GM12878 (cell line): ENCODE measurements around the gene ZBTB44. TPM values are rescaled to one million over a fixed set of nuclear protein-coding genes. Genes with fewer than 3 reads are reported as not detected.
A peak's percentile ranks its signal among the peaks of the same experiment; 100 is the strongest.

ENCODE experiments used
- ATAC-seq: fragments of 200-7000 bp; cut with Tn5 transposase; 3 replicates; pipeline ENCODE4 v1.9.1; 2020; ENCODE audit warnings: mild to moderate bottlenecking, moderate library complexity
- BruUV-seq: library from RNA; stranded (reverse); fragments of 400-500 nt; replicated peaks from 2 replicates; lab custom pipeline; 2021; lab: Mats Ljungman, UMichigan
- CTCF ChIA-PET: fragments of 300-600 bp; sonication (Branson Sonifier 250); formaldehyde crosslinking; extraction: SDS; loops from one replicate; lab custom pipeline; 2021; ENCODE audit warnings: inconsistent platforms; lab: Yijun Ruan, JAX
- POLR2A ChIA-PET: fragments of 350-600 bp; formaldehyde crosslinking; extraction: SDS; loops from one replicate; lab custom pipeline; 2021; ENCODE audit warnings: inconsistent platforms; lab: Charles Lee
- RAD21 ChIA-PET: fragments of 300-600 bp; sonication (Branson Sonifier 250); formaldehyde crosslinking; loops from one replicate; lab custom pipeline; 2023; ENCODE audit warnings: antibody characterized with exemption; ENCODE audit not compliant: unreplicated experiment; lab: Charles Lee
- SMC1A ChIA-PET: fragments of 300-600 bp; sonication (Branson Sonifier 250); formaldehyde crosslinking; loops from one replicate; lab custom pipeline; 2023; ENCODE audit not compliant: unreplicated experiment, uncharacterized antibody; lab: Charles Lee
- DNase-seq: peaks from one replicate; pipeline ENCODE4 v3.0.0-alpha.2; 2011; ENCODE audit warnings: low read depth, low spot score
- FAIRE-seq: peaks from 3 replicates; lab custom pipeline; 2011; peaks lifted over from hg19 to GRCh38; lab: Jason Lieb, UNC
- H2AFZ ChIP-seq: 2 replicates; pipeline ENCODE4 v1.6.0; 2011; ENCODE audit warnings: low read depth, low read length, control low read depth; ENCODE audit not compliant: control insufficient read depth
- H3K27ac ChIP-seq: 2 replicates; pipeline ENCODE4 v1.5.1; 2011; ENCODE audit warnings: control low read depth; ENCODE audit not compliant: control insufficient read depth, insufficient read depth
- H3K27me3 ChIP-seq, 2 experiments: replicated peaks in 1 of 2; 2 replicates each; pipeline versions ENCODE4 v1.6.0 to v1.6.1; 2011; ENCODE audit warnings: low read length in 1 of 2; ENCODE audit not compliant: control insufficient read depth in 2 of 2, insufficient read depth in 2 of 2
- H3K36me3 ChIP-seq, 2 experiments: 2 replicates each; pipeline ENCODE4 v1.5.1; 2011; ENCODE audit warnings: low read length in 1 of 2; ENCODE audit not compliant: control insufficient read depth in 2 of 2, insufficient read depth in 2 of 2
- H3K4me1 ChIP-seq: 2 replicates; pipeline ENCODE4 v1.6.1; 2011; ENCODE audit warnings: mild to moderate bottlenecking, low read length, moderate library complexity, mixed read lengths; ENCODE audit not compliant: control insufficient read depth, insufficient read depth
- H3K4me2 ChIP-seq: 2 replicates; pipeline ENCODE4 v1.6.0; 2011; ENCODE audit warnings: control low read depth; ENCODE audit not compliant: control insufficient read depth, insufficient read depth
- H3K4me3 ChIP-seq: fragments of 200-600 bp; sonication (generic); 2 replicates; pipeline ENCODE4 v1.5.1; 2016
- H3K79me2 ChIP-seq: 2 replicates; pipeline ENCODE4 v1.6.0; 2011; ENCODE audit warnings: low read length; ENCODE audit not compliant: control insufficient read depth, insufficient read depth
- H3K9ac ChIP-seq: 2 replicates; pipeline ENCODE4 v1.8.0; 2011; ENCODE audit warnings: low read length, control low read depth, mixed read lengths; ENCODE audit not compliant: control insufficient read depth, insufficient read depth
- H3K9me3 ChIP-seq: replicated peaks from 3 replicates; pipeline ENCODE4 v1.5.1; 2011; ENCODE audit warnings: mild to moderate bottlenecking, low read length; ENCODE audit not compliant: control insufficient read depth, insufficient read depth
- H4K20me1 ChIP-seq: 2 replicates; pipeline ENCODE4 v1.6.0; 2011; ENCODE audit not compliant: control insufficient read depth, insufficient read depth
- ASH2L ChIP-seq: fragments of 300-600, 200-600 bp; sonication (generic); IDR thresholded peaks from 2 replicates; pipeline ENCODE4 v1.6.1; 2017; ENCODE audit warnings: low read depth, mild to moderate bottlenecking, borderline replicate concordance
- CEBPB ChIP-seq, 2 experiments: fragments of 150-350 bp in 1 of 2; IDR thresholded peaks; 2 replicates each; pipeline ENCODE4 v1.6.1; 2012 to 2014; ENCODE audit warnings: low read depth in 2 of 2, low read length in 2 of 2, borderline replicate concordance in 1 of 2, inconsistent platforms in 1 of 2
- EGR1 ChIP-seq, 2 experiments: IDR thresholded peaks; 1 replicate in 1 of 2; 2 replicates in 1 of 2; pipeline ENCODE4 v1.6.1; 2011 to 2012; ENCODE audit warnings: low read depth in 2 of 2, low read length in 2 of 2, borderline replicate concordance in 1 of 2, mild to moderate bottlenecking in 1 of 2, moderate library complexity in 1 of 2
- GABPA ChIP-seq: IDR thresholded peaks from 2 replicates; pipeline ENCODE4 v1.6.1; 2014; ENCODE audit warnings: antibody characterized with exemption, low read depth, mild to moderate bottlenecking, inconsistent platforms
- HDAC2 ChIP-seq: fragments of 200-600 bp; sonication (generic); IDR thresholded peaks from 2 replicates; pipeline ENCODE4 v1.6.1; 2017
- IRF4 ChIP-seq: IDR thresholded peaks from 2 replicates; pipeline ENCODE4 v1.6.1; 2011; ENCODE audit warnings: low read depth, low read length
- JUND ChIP-seq: IDR thresholded peaks from 2 replicates; pipeline ENCODE4 v1.6.1; 2012; ENCODE audit warnings: low read depth, mild to moderate bottlenecking, low read length, improper control_type of control experiment, moderate library complexity
- MEF2A ChIP-seq: IDR thresholded peaks from 2 replicates; pipeline ENCODE4 v1.6.1; 2011; ENCODE audit warnings: low read depth, mild to moderate bottlenecking, low read length, moderate library complexity; ENCODE audit not compliant: insufficient read depth
- MTA2 ChIP-seq: fragments of 450-650 bp; IDR thresholded peaks from 2 replicates; pipeline ENCODE4 v1.6.1; 2016; ENCODE audit warnings: low read depth, mild to moderate bottlenecking, moderate library complexity
- NR2C2 ChIP-seq: IDR thresholded peaks from 2 replicates; pipeline ENCODE4 v1.6.1; 2011; ENCODE audit warnings: borderline replicate concordance, low read depth; ENCODE audit not compliant: control insufficient read depth, insufficient read length
- RAD51 ChIP-seq: fragments of 450-650 bp; IDR thresholded peaks from 2 replicates; pipeline ENCODE4 v1.6.1; 2016; ENCODE audit warnings: moderate library complexity, mild to moderate bottlenecking, inconsistent platforms
- RB1 ChIP-seq: fragments of 450-650 bp; formaldehyde crosslinking; IDR thresholded peaks from 2 replicates; pipeline ENCODE4 v1.6.1; 2017; ENCODE audit warnings: mild to moderate bottlenecking, borderline replicate concordance
- SMARCA5 ChIP-seq: fragments of 450-650 bp; IDR thresholded peaks from 2 replicates; pipeline ENCODE4 v1.6.1; 2017; ENCODE audit warnings: mild to moderate bottlenecking
- TCF12 ChIP-seq: IDR thresholded peaks from 2 replicates; pipeline ENCODE4 v1.6.1; 2011; ENCODE audit warnings: low read depth, mild to moderate bottlenecking, low read length
- TCF3 ChIP-seq: IDR thresholded peaks from 2 replicates; pipeline ENCODE4 v1.6.1; 2012; ENCODE audit warnings: low read depth, mild to moderate bottlenecking, low read length, borderline replicate concordance; ENCODE audit not compliant: insufficient read depth
- ZZZ3 ChIP-seq: IDR thresholded peaks from 2 replicates; pipeline ENCODE4 v1.6.1; 2011; ENCODE audit warnings: low read depth; ENCODE audit not compliant: control insufficient read depth, insufficient read length
- WGBS: methylation state at CpG from one replicate; pipeline ENCODE4 v1.1.6; 2016; ENCODE audit warnings: low lambda C conversion rate; ENCODE audit not compliant: insufficient replicate concordance, insufficient coverage; ENCODE audit errors: missing lambda C conversion rate; 5-methylcytosine and 5-hydroxymethylcytosine counted together
- in situ Hi-C: fragments of 300-500 bp; cut with MboI; formaldehyde crosslinking; loops from 9 replicates; pipeline ENCODE4 v1.14.3; 2018; ENCODE audit warnings: mixed read lengths
- intact Hi-C: fragments of 100-400 bp; cut with micrococcal nuclease; formaldehyde crosslinking; loops from one replicate; pipeline ENCODE4 v1.14.2; 2022; ENCODE audit not compliant: unreplicated experiment
- polyA plus RNA-seq, 11 experiments: library from polyadenylated mRNA; depleted of rRNA in 4 of 11; unstranded in 6 of 11; stranded (reverse) in 5 of 11; fragments of >200 nt; fragmentation: Nextera tagmentation in 4 of 11; fragmentation: Illumina TruSeq in 1 of 11; extraction: Ambion mirVana in 4 of 11; extraction: Trizol in 1 of 11; gene quantifications; 1 replicate in 1 of 11; 2 replicates in 10 of 11; pipeline versions ENCODE4 v1.2.1 to v1.2.3, GENCODE V29; 2011 to 2016; ENCODE audit warnings: inconsistent platforms in 2 of 11, missing spikeins in 2 of 11, low read depth in 1 of 11
- total RNA-seq, 4 experiments: library from RNA; depleted of rRNA in 3 of 4; stranded (reverse); fragments of >200 nt in 3 of 4; fragmentation: Illumina TruSeq in 1 of 4; extraction: Trizol in 1 of 4; gene quantifications; 2 replicates each; pipeline versions ENCODE4 v1.2.1 to v1.2.3, GENCODE V29; 2013 to 2021
- TF ChIP-seq, protein P1 (sequence below): IDR thresholded peaks from 2 replicates; pipeline ENCODE4 v1.6.1; 2011; ENCODE audit warnings: low read depth, low read length, improper control_type of control experiment, borderline replicate concordance
- TF ChIP-seq, protein P2 (sequence below): IDR thresholded peaks from 2 replicates; pipeline ENCODE4 v1.6.1; 2011; ENCODE audit warnings: mild to moderate bottlenecking, low read depth, low read length, moderate library complexity; ENCODE audit not compliant: insufficient replicate concordance
- TF ChIP-seq, protein P3 (sequence below): fragments of 450-650 bp; IDR thresholded peaks from 2 replicates; pipeline ENCODE4 v1.6.1; 2017; ENCODE audit warnings: low read depth, mild to moderate bottlenecking, moderate library complexity
- TF ChIP-seq, protein P4 (sequence below): fragments of 450-650 bp; IDR thresholded peaks from 2 replicates; pipeline ENCODE4 v1.6.1; 2016; ENCODE audit warnings: mild to moderate bottlenecking

The ZBTB44 gene
- total and polyA plus RNA-seq, 10 of the 15 experiments (the other 5 are each of a cell fraction or from before 2014, with no cell fraction given), result 2.8 to 38.2 (median 12.2) TPM

DNA sequence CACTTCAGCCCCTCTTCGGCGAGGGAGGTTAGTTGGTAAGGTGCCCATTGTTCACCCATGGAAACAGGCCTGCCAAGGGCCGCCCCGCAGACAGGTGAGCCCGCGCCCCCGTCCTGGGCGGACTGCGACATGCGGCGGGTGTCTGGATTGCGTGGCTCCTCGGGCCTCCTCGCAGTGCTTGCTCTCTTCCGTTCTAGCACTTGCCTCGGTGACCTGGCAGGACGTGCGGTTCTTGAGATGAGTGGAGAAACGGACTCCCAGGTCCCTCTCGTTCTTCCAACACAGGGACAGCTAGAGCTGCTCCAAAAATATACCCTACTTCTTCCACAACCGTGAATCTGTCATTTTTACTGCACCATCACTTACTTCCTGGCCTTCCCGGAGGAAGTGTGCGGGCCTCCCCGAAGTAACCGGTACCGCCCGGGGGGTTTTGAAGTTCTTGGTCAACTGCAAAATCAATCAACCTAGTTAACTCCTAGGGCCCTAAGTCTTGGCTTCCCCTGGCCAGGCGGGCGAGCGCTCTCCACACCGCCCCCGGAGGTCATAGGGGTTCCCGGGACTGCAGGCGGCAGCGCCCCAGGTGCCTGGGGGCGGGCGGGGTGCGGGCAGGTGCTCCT, 745 bp upstream of the ZBTB44 start:
- H3K4me1 ChIP-seq, result peaks cover 7% of the 10 kb centered on the region; the same call in 1 of the 2 replicates
- ATAC-seq (peak; percentile 35), FAIRE-seq (no peak), DNase-seq (no peak)
- intact Hi-C loops, result no loop called here
- POLR2A ChIA-PET, result no interaction called here
- RAD21 ChIA-PET, result no interaction called here
- no peaks in the 10 kb centered on the region; the same call in 2 of the 3 replicates for H3K9me3 ChIP-seq
- H3K4me2 ChIP-seq, result peak overlapping the region; percentile 48
- peak overlapping the region; percentile 76 for H2AFZ ChIP-seq
- H3K79me2 ChIP-seq, result peaks cover 26% of the 10 kb centered on the region
- peak overlapping the region; percentile 74 for H3K4me3 ChIP-seq
- no peaks in the 10 kb centered on the region for H3K27me3 ChIP-seq
- WGBS, result under 1% methylated on average over 38 of the region's 38 CpGs
- peak overlapping the region; percentile 62 for H3K9ac ChIP-seq
- TSS peak; percentile 78 for BruUV-seq
- H3K36me3 ChIP-seq, result no peaks in the 10 kb centered on the region
- SMC1A ChIA-PET, result no interaction called here
- in situ Hi-C loops, result no loop called here
- no peaks in the 10 kb centered on the region for H4K20me1 ChIP-seq
- CTCF ChIA-PET, result no interaction called here
- peak overlapping the region; percentile 34 for H3K27ac ChIP-seq
- TF ChIP-seq MTA2 (no peak), ZZZ3 (no peak), MEF2A (no peak), EGR1 (IDR thresholded peaks at IDR 0.05; ENCODE audit: borderline replicate concordance in 1 of 2, low read depth in 2 of 2, low read length in 2 of 2) (peak in 1 of 2 experiments; percentile 61; a peak in 1 of 3 replicates), TCF3 (no peak), TCF12 (0 out of 2 replicates have a peak, but pooled peaks have one; percentile 11), ASH2L (no peak), RAD51 (no peak), RB1 (no peak), IRF4 (0 out of 2 replicates have a peak, but pooled peaks have one; percentile 6), NR2C2 (no peak), CEBPB (IDR thresholded peaks at IDR 0.05; ENCODE audit: borderline replicate concordance in 1 of 2, low read depth in 2 of 2, low read length in 2 of 2) (no peak), SMARCA5 (no peak), JUND (no peak), HDAC2 (no peak), GABPA (no peak)
- TF ChIP-seq, protein P1, sequence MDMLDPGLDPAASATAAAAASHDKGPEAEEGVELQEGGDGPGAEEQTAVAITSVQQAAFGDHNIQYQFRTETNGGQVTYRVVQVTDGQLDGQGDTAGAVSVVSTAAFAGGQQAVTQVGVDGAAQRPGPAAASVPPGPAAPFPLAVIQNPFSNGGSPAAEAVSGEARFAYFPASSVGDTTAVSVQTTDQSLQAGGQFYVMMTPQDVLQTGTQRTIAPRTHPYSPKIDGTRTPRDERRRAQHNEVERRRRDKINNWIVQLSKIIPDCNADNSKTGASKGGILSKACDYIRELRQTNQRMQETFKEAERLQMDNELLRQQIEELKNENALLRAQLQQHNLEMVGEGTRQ, result no peak
- TF ChIP-seq, protein P2, sequence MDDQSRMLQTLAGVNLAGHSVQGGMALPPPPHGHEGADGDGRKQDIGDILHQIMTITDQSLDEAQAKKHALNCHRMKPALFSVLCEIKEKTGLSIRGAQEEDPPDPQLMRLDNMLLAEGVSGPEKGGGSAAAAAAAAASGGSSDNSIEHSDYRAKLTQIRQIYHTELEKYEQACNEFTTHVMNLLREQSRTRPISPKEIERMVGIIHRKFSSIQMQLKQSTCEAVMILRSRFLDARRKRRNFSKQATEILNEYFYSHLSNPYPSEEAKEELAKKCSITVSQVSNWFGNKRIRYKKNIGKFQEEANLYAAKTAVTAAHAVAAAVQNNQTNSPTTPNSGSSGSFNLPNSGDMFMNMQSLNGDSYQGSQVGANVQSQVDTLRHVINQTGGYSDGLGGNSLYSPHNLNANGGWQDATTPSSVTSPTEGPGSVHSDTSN, result no peak
- TF ChIP-seq, protein P3, sequence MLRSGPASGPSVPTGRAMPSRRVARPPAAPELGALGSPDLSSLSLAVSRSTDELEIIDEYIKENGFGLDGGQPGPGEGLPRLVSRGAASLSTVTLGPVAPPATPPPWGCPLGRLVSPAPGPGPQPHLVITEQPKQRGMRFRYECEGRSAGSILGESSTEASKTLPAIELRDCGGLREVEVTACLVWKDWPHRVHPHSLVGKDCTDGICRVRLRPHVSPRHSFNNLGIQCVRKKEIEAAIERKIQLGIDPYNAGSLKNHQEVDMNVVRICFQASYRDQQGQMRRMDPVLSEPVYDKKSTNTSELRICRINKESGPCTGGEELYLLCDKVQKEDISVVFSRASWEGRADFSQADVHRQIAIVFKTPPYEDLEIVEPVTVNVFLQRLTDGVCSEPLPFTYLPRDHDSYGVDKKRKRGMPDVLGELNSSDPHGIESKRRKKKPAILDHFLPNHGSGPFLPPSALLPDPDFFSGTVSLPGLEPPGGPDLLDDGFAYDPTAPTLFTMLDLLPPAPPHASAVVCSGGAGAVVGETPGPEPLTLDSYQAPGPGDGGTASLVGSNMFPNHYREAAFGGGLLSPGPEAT, result no peak
- TF ChIP-seq, protein P4, sequence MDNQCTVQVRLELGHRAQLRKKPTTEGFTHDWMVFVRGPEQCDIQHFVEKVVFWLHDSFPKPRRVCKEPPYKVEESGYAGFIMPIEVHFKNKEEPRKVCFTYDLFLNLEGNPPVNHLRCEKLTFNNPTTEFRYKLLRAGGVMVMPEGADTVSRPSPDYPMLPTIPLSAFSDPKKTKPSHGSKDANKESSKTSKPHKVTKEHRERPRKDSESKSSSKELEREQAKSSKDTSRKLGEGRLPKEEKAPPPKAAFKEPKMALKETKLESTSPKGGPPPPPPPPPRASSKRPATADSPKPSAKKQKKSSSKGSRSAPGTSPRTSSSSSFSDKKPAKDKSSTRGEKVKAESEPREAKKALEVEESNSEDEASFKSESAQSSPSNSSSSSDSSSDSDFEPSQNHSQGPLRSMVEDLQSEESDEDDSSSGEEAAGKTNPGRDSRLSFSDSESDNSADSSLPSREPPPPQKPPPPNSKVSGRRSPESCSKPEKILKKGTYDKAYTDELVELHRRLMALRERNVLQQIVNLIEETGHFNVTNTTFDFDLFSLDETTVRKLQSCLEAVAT, result no peak
